GM13977 (cell line): ENCODE data around the gene GALNT17.

Experiments used
- DNase-seq: peaks from one replicate; pipeline ENCODE4 v3.0.0; 2012; ENCODE audit warnings: low spot score
- CTCF ChIP-seq: IDR thresholded peaks from 2 replicates; pipeline ENCODE4 v1.5.1; 2012; ENCODE audit warnings: mild to moderate bottlenecking, control low read depth; ENCODE audit not compliant: insufficient read depth; ENCODE audit errors: extremely low read depth, missing control alignments
- in situ Hi-C: fragments of 300-500 bp; cut with MboI; formaldehyde crosslinking; loops from one replicate; pipeline ENCODE4 v1.12.0; 2022; ENCODE audit warnings: low sequenced_read_pairs, low pct_unique_long_range_greater_than_20kb, mixed read lengths, inconsistent platforms; ENCODE audit not compliant: unreplicated experiment

The GALNT17 gene

GRCh38 chr7:71313553-71313952 is 181.6 kb downstream of the GALNT17 start:
- no peak for TF ChIP-seq CTCF
- in situ Hi-C loops: no loop called here

GRCh38 chr7:71320916-71321315 is 189.0 kb downstream of the GALNT17 start:
- TF ChIP-seq CTCF: no peak
- in situ Hi-C loops: no loop called here
- DNase-seq: no peak

More at GRCh38 chr7:71313553-71313952, 181.6 kb downstream of the GALNT17 start:
- DNase-seq: no peak

GRCh38 chr7:71322201-71322600 is 190.3 kb downstream of the GALNT17 start:
- in situ Hi-C loops: no loop called here
- DNase-seq: no peak
- TF ChIP-seq CTCF: no peak

- no peak for DNase-seq
- TF ChIP-seq CTCF: no peak
- in situ Hi-C loops: no loop called here
These were observed 191.8 kb downstream of the GALNT17 start for GRCh38 chr7:71323726-71324125.

- no peak for DNase-seq
- TF ChIP-seq CTCF: no peak
- in situ Hi-C loops: no loop called here
These were observed 193.2 kb downstream of the GALNT17 start for GRCh38 chr7:71325151-71325550.

GRCh38 chr7:71326595-71326994 is 194.7 kb downstream of the GALNT17 start:
- in situ Hi-C loops: no loop called here
- TF ChIP-seq CTCF: no peak
- DNase-seq: no peak

GRCh38 chr7:71327946-71328345 is 196.0 kb downstream of the GALNT17 start:
- TF ChIP-seq CTCF: no peak
- no peak for DNase-seq
- in situ Hi-C loops: no loop called here
